Measurements from ENCODE around the gene HTR3E.

- TF ChIP-seq, protein P1, sequence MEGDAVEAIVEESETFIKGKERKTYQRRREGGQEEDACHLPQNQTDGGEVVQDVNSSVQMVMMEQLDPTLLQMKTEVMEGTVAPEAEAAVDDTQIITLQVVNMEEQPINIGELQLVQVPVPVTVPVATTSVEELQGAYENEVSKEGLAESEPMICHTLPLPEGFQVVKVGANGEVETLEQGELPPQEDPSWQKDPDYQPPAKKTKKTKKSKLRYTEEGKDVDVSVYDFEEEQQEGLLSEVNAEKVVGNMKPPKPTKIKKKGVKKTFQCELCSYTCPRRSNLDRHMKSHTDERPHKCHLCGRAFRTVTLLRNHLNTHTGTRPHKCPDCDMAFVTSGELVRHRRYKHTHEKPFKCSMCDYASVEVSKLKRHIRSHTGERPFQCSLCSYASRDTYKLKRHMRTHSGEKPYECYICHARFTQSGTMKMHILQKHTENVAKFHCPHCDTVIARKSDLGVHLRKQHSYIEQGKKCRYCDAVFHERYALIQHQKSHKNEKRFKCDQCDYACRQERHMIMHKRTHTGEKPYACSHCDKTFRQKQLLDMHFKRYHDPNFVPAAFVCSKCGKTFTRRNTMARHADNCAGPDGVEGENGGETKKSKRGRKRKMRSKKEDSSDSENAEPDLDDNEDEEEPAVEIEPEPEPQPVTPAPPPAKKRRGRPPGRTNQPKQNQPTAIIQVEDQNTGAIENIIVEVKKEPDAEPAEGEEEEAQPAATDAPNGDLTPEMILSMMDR (IDR thresholded peaks at IDR 0.05), result no peak
- peak; percentile 64 to 68 for TF ChIP-seq POLR2AphosphoS5 (IDR thresholded peaks at IDR 0.05; ENCODE audit: insufficient read depth in 1 of 2, low read depth in 1 of 2)
Observed at GRCh38 chr3:184133840-184134745, 37.2 kb downstream of the HTR3E start.

Measured in vagina (tissue), 2 donors.